DMS153 treated with DMSO at 0.1 percent for 48 hours (cell line): Measurements from ENCODE around the gene HOXB2.
A peak's percentile ranks its signal among the peaks of the same experiment; 100 is the strongest.

Experiments
- DNase-seq: peaks from one replicate; lab custom pipeline; 2025; ENCODE audit not compliant: unreplicated experiment; lab: John Stamatoyannopoulos, UW

HOXB2 gene

DNA sequence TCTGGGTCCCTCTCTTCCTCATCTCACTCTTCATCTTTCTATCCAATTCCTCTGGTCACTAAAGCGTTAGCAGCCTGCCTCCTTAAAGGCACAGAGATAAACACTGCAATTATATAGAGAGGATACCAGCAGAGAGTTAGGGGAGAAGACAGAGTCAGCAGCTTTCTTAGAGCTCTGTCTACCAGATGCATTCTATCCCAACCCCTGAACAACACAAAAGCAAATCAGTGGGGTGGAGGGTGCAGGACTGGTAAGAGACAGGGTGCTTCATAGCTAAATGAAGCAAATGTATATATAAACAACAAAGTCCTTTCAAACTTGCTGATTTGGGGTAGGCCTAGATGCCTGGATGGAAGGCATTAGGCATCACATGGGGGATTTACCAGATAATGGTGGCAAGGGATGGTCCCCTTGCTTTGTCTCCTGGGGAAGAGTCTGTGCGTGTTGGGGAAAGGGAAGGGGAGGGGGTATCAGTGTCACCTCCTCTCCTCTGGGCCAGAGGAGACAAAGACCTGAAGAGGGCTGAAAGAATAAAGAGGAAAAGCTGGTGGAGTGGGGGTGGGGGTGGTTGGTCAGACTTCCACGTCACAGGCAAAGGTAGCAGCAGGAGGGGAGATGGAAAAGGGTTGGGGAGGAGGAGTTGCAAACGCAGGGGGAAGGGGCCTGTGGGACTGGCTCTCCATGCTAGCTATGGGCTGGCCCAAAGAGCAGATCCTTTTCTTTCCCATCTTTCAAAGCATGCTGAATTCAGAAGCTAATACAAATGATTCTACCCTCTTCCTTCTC is 21.2 kb upstream of the HOXB2 start:
- DNase-seq = no peak

DNA sequence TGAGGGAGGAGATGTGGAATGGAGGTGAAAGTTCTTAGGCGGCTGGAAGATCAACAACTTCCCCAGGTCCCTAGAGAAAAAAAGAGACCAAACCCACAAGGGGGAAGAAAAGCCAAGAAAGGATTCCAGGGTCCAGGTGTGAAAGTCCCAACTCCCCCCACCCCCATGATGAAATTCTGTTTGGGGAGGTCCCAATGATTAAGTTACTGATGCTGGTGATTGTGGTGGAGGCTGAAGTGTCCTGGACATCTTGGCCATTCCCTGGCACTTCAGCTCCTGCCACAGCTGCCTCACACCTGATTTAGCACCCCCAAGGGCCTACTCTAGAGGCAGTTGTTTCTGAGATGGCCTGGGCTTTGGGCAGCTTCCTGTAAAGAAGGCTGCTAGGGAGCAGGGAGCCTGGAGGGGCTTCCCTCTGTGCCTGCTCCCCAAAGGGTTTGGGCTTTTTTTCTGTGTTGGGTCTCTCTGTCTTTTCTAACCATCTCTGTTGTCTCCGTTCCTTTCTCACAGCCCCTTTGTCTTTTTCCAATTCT is 20.2 kb upstream of the HOXB2 start:
- DNase-seq = no peak

DNA sequence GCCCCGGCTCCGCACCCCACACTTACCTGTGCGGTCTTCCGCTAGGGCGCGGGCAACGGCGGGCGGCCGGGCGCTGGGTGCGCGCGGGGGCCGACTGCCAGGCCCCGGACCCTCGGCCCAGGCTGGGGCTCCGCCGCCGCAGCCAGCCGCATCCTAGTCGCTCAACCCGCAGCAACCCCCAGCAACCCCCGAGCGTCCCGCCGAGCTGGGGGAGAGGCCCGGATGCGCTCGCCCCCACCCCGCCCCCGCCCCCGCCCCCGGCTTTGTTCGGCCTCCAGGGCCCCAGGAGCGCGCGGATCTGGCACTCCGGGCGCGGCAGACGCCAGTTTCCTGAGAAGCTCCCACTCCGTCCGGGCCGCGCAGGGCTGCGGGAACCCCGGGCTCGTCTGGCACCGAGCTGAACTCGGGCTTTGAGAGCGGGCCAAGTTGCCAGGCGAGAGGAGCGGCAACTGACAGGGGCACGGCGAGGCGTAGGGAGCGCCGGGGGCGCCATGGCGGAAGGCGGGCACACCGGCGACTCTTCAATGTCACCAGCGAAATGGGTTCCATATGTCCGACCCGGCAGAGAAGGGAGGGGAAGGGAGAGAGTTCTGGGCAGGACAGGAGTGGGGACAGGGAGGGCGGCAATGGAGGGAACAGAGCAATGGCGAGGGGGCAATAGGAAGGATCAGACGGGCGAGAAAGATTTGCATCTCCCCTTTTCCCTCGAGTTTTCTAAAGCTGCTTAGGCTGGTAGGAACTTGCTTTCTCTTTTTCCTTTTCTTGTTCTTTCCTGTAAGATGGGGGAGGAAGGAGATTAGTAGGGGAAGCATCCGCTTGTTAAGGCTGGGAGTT is 19.5 kb upstream of the HOXB2 start:
- no peak for DNase-seq

DNA sequence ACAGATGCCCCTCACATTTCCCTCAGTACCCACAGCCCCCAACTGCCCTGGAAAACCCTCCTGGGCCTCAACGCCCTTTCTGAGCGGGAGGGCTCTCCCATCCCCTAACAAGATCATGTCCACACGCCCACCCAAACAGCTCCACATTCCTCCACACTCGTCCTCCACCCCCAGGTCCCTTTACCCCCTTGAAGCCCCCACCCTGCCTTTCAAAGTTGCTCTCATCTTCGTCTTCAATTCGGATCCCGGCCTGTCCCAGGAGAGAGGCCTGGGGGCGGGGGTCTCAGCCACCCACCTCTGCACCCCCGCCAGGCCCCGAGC is 18.9 kb upstream of the HOXB2 start:
- DNase-seq = no peak

DNA sequence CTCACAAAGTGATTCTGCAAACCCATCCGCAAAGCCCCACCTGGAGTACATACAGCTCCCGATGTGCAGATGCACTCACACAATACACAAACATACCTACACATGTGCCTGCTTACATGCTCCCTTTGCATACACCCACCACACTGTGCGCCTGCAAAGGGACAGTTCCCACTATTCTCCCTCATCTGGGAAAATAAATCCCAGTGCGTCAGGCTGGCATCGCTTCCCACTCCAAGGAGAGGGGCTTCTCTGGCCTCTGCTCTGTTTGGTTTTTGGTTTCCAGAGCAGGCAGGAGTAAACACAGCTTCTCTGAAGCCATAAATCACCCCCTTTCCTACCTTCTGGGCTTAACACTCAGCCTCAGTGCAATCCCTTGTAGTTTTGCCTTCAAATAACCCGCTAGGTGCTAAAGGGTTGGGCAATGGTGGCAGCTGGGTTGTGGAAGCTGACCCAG is 18.5 kb upstream of the HOXB2 start:
- no peak for DNase-seq

DNA sequence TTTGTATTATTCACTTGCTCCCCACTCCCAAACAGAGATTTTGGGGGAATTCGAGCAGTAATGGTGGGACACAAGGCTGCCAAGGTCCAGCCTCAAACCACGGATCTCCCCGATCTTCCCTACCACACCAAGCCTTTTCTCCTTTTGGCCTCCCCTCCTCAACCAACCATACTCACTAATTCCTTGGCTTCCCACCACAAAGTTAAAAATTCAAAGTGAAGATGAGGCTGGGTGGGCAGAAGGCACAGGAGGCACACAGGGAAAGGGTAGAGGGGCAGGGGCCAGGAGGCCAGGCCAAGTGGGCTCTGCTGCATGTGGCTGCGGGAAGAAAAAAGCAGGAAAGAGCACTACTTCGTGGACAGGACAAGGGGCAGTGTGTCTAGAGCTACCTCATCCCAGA is 18.0 kb upstream of the HOXB2 start:
- no peak for DNase-seq

DNA sequence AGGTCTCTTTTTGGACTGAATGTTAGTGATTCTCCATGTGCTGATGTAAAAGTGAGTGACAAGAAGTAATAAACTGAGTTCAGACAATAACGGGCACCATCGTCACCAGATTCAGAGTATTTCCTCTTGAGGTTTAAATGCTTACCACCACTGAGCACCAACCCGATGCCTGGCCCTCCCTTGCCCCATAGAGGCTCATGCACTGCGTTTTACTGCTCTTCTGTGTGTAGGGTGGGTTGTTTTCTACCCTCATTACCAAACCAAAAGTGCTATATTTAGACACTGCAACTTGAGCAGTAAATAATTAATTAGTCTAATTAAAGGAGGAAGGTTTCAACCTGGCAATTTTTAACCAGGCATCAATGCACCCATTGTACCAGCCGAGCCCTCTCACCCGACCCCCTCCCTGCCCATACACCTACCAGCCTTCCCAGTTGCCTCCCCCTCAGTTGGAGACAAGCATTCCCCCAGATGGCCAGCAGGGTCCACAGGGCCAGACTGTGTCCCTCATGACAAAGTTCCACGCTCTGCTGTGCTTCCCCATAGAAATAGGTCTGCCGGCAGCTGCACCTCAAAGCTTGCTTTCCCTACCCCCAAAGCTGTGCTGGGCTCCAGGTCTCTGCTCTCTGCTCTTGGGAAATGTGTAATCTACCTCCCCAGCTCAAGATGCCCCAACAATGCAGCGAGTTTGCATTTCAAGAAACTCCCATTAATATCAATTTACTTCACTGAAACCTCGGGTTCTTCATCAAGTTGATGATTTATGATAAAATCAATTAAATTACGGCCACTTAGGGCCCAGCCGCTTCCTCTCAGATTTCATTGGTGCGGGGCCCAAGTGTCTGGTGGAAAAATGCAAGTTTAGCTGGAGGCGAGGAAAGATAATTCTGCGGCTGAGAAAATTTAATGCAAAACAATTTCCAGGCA is 17.2 kb upstream of the HOXB2 start:
- DNase-seq = no peak

DNA sequence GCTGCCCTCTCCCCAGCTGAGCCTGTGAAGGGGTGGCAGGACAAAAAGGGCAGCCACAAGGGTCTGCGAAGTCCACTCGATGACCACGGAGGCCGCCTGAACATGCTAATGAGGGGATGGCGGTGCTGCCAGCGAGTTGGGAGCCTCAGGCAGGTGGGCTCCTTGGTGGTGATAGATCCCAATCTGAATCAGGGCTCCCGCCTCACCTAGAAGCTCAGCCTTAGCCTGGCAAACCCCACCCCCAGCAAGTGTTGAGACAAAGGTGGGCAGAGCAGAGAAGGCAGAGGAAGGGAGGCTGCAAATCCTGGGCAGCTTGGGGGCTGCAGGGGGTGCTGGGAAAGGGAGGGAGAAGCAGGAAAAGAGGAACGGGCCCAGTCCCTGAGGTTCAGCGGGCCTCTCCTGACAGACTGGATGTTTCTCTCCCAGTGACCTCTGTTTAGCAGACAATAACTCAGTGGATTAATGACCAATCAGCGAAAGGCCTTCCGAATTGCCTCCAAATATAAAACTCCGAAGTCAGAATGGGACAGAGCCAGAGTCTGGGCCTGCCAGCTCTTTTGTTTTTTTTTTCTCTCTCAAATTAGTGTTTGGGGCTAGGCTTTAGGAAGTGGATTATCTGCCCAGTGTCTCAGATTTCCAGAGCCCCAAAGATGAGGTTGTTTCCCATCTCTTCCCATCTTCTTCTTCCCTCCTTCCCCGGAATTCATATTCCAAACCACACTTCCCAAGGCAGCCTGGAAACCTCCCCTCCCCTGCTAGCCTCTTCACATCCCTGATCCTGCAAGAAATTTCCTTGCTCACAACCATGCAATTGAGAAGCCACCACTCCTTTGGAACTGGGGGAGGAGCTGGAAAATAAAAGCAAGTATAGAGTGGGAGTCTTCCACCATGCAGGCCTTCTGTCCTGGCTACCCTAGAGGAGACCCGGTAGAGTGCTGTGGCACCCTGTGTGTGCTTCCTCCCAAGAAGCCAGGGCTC is 15.2 kb upstream of the HOXB2 start:
- DNase-seq = no peak

DNA sequence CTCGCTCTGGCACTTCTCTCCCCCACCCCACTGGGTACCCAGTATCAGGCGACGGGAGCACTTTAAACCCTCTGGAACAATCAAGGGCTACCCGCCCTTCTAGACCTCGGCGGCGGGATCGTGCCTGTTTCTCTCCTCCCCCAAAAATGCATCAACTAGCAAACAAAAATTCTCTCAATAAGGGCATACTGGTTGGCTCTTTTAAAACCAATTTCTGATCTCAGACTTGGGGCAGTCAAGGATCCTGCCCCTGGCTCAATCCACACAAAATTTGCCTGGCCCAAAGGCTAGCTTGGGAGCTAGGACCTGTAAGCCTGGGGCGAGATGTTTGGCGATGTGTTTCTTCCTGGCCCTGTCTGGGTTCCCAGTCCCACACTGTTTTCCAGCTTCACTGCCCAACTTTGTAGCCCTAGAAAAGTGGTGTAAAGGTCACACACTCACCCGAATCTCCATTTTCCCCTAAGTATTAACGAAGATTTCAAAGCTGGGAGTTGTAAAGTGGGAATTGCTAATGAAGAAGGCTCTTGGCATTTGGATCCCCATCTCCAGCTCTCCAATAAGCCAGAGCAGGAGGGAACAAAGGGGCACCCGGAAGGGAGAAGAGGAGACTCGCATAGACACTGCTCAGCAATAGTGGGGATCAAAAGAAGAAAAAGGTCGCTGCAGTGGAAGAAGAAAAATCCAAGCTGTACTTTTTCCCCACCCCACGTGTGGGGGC is 14.4 kb upstream of the HOXB2 start:
- DNase-seq = no peak

DNA sequence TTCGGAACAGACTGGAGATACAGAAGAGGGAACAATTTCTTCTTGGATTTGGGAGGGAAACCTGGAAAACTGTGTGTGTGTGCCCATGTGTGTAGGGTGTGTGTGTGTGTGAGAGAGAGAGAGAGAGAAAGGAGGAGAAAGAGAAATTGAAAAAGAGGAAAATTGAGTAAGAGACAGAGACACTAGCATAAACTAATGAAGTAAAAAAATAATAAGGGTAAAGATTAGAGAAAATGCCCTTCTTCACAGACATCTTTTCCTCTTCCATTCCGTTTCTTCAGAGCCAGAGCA is 13.9 kb upstream of the HOXB2 start:
- DNase-seq = no peak

DNA sequence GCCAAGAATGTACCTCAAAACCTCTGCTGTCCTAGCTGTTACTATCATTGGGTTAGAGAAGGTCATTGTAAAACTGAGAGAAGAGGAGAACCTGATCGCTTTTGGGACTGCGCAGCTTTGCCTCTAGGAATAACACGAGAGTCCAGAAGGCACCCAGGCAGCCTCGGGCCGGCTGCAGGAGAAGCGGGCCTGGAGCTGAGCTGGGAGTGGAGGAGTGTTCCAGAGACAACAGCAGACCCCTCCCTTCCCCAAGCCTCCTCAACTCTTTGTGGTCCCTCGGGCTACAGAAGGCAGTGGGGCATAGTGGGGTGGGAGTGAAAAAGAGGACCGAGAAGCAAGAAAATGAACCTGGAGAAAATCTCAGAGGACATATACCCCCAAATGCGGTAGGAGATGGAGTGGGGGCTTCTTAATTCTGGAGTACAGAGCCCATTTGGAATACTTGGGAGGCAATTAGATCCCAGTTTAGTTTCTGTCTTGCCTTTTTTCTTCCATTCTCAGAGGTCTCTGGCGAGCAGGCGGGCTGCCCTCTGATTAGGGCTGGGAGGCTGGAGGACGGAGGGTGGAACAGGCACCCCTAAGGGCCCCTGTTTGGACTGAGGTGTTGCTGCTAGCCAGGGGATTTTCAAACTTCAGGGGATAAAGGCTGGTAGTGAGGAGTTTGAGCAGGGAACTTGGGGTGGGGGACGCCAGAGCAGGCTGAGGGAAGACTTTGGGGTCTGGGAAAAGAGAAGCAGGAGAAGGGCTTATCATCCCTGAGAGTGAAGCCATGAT is 13.3 kb upstream of the HOXB2 start:
- DNase-seq = no peak

DNA sequence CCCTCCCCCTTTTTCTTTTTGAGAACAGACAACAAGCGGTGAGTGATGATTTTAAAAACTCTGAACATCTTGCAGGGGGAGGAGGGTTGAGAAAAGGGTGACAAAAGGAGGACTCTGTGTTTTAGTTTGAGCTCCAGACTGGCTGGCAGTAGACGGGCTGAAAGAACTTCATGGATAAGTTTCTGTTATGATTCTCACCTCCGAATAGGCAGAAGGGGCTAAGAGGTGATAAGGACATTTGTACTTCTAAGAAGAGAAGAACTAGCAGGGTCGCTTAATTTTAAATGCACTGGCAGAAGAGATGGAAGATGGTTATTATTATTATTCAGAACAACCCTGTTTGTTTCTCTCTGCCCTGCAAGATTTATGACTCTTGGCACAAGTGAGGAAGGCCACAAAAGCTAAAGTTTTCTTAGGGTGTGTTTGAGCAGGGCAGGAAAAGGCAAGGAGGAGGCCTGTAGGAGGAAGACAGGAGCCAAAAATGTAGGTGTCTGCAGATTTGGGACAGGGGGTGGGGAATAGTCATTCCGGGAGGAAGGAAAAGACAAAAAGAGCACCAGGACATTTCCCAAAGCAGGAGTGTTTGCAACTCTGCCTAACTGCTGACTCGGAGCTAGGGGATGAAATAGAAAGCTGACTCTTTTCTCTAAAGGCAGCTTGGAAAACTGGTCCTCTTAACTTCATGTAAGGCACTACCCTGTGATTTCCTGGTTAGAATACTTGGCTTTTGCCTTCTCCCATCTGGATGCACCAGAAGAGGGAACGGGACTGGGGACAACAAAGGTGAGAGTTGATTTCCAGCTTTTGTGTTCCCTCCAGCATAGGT is 11.9 kb upstream of the HOXB2 start:
- no peak for DNase-seq

DNA sequence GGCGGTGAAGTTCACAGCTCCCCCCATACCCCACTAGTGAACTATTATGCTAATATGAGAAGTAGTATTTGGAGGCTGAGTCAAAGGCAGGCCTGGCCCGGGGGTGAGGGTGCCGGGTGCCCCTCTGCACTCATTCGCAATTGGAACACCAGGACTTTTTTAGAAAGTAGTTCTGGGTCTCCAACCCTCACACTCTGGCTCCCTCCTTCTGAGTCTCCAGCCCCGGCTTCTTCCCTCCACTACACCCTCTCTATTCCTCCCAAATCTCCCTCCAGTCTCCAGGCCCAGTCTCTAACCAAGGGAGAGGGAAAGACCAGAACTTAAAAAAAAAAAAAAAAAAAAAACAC is 11.3 kb upstream of the HOXB2 start:
- no peak for DNase-seq

DNA sequence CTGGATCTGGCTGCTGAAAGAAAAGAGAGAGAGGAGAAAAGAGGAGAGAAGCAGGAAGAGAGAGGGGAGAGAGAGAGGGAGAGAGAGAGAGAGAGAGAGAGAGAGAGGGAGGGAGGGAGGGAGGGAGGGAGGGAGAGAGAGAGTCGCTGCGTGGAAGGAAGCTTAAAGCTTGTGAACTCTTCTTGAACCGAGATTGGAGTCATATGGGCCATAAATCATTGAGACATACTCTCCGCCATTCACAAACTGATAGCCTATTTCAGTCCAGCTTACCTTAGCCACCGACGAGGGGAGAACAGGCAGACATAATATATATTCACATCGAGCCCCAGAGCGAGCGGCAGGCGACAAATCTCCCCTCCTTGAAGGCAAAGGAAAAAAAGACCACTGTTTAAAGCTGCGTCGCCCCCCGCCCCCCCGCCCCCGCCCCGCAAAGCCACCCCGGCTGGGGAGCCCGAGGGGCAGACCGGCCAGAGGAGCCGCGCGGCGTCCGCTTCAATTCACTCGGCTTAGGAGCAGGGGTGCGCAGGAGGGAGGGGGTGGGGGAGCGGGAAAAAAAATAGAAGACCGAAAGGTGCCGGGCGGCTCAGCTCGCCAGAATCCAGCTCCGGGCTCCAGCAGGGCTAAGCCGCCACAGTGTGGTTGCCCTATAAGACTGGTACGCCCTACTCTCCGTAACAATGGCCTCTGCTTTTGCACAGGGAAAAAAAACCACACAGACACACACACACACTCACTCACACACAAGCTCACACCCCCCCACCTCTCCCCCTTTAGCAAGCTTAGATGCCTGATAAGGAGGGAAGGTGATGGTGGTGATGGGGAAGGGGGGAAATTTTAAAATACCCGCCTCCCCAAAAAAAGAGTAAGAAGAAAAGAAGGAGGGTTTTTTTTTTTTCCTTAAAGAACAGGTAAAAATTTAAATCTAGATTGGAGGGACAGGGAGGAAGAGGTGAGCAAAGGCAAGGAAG is 10.6 kb upstream of the HOXB2 start:
- peak; percentile 32 for DNase-seq

DNA sequence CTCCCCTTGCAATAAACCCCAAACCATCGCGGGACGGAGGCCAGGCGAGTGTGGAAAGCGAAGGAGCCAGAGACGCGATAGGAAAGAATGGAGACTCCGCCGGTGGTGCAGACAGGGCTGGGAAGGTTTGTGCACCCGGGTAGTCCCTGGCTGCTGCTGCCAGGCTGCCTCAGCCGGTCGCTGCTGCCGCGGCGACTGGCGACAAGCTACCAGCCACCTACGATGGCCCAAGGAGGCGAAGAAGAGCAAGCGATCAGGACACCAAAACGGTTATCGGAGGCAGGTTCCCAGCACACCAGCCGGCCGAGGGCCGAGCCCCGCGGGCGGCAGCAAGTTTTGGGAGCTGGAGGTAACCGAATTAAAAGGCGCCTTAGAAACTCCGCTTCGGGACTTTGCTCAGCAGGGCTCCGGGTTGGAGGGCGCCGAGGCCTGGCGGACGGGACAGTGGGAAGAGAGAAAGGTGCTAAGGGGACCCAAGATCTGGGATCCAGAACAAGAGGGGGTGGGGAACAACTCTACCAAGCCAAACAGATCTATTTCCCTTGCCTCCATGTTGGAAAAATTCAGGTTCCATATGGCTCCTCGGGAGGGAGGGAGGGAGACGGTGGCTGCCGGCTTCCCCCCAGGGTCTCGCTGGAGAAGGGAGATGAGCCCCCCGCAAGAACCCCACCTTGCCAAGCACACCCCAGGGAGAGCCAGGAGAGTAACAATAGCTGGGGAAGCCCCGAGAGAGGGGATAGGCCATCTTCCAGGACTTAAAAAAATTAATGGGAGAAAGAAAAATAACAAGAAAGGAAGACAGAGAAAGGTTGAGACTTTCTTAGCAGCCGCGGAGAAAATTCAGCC is 9.7 kb upstream of the HOXB2 start:
- peak; percentile 56 for DNase-seq

DNA sequence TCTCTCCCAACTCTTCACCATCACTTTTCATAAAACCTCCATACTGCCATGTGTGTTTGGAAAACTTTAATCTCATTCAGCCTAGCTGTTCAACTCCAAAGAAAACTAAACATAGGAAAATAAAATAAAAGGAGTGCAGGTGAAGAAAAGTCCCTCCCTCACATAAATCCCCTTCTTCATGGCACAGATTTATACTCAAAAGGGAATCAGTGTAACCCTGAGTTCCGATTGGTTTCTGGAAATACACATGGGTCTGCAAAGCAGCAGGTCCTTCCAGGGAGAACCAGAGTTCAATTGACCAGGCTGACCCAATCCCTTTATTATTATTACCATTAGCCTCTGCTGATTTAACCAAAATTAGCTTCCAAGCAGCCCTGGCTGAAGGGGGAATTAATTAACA is 8.9 kb upstream of the HOXB2 start:
- no peak for DNase-seq
